GM23248 (cell line): Measurements from ENCODE around the gene FOXK1.

Experiments used
- EZH2 ChIP-seq: fragments of 200-600 bp; sonication (generic); IDR thresholded peaks from 2 replicates; pipeline ENCODE4 v1.6.1; 2018; ENCODE audit warnings: antibody characterized with exemption, mild to moderate bottlenecking; ENCODE audit not compliant: insufficient read depth, poor library complexity, severe bottlenecking
- EZH2phosphoT487 ChIP-seq: fragments of 200-600 bp; sonication (generic); IDR thresholded peaks from 2 replicates; pipeline ENCODE4 v1.6.1; 2018; ENCODE audit warnings: antibody characterized with exemption, moderate library complexity, mild to moderate bottlenecking, low read depth; ENCODE audit not compliant: insufficient read depth

- no peak for TF ChIP-seq EZH2phosphoT487
- TF ChIP-seq EZH2: no peak
Observed at GRCh38 chr7:4775848-4776623, 93.9 kb downstream of the FOXK1 start.
